Measurements from ENCODE around the gene MT1F.

GRCh38 chr16:56640076-56640475, 17.7 kb upstream of the MT1F start:
- TF ChIP-seq CTCF (IDR thresholded peaks at IDR 0.05; ENCODE audit: insufficient read depth, low read length) (no peak), REST (IDR thresholded peaks at IDR 0.05; ENCODE audit: insufficient replicate concordance, low read depth) (no peak), POLR2AphosphoS5 (IDR thresholded peaks at IDR 0.05; ENCODE audit: low read depth) (no peak), GABPA (IDR thresholded peaks at IDR 0.05; ENCODE audit: low read depth) (no peak), SPI1 (IDR thresholded peaks at IDR 0.05; ENCODE audit: borderline replicate concordance, low read depth) (no peak)

Measured in HL-60 (cell line).